Measurements from ENCODE around the gene DCP2. TPM values are rescaled to one million over a fixed set of nuclear protein-coding genes. Genes with fewer than 3 reads are reported as not detected.

DCP2 gene
- total RNA-seq, 4 donors from 2014 or later, result 15.7 to 26.7 (median 17.7) TPM

DNA sequence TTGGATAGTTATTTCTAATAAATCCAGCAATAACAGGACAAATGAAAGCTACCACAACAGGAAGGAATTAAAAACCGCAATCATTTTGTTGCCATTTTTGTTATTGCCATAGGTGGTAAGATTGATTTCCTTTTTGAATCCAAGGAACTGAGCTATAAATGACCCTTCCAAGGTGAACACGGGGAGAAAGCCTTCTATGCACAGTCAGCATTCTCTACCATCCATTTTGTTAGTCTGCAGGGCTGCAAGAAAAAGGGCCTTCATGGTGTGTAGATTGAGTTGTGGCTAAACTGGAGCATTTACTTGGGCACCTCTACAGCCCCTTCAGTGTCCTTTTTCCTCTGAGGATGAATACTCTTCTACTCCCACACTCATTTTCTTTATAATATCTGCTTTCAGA is 35.9 kb upstream of the DCP2 start:
- no peak overlapping the region for H3K4me3 ChIP-seq
- H3K36me3 ChIP-seq, result no peaks in the 10 kb centered on the region
- DNase-seq (ENCODE audit: extremely low spot score), result no peak
- 72% methylated on average over 2 of the region's 2 CpGs for WGBS
- intact Hi-C loops (cut with DNase I), result no loop called here
- no peaks in the 10 kb centered on the region for H3K27me3 ChIP-seq
- no peaks in the 10 kb centered on the region for H3K9me3 ChIP-seq
- TF ChIP-seq EP300 (IDR thresholded peaks at IDR 0.05), result no peak
- TF ChIP-seq POLR2A (IDR thresholded peaks at IDR 0.05; ENCODE audit: low read depth), result no peak
- no peak for TF ChIP-seq POLR2AphosphoS5 (IDR thresholded peaks at IDR 0.05)
- TF ChIP-seq, protein P1, sequence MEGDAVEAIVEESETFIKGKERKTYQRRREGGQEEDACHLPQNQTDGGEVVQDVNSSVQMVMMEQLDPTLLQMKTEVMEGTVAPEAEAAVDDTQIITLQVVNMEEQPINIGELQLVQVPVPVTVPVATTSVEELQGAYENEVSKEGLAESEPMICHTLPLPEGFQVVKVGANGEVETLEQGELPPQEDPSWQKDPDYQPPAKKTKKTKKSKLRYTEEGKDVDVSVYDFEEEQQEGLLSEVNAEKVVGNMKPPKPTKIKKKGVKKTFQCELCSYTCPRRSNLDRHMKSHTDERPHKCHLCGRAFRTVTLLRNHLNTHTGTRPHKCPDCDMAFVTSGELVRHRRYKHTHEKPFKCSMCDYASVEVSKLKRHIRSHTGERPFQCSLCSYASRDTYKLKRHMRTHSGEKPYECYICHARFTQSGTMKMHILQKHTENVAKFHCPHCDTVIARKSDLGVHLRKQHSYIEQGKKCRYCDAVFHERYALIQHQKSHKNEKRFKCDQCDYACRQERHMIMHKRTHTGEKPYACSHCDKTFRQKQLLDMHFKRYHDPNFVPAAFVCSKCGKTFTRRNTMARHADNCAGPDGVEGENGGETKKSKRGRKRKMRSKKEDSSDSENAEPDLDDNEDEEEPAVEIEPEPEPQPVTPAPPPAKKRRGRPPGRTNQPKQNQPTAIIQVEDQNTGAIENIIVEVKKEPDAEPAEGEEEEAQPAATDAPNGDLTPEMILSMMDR (IDR thresholded peaks at IDR 0.05), result no peak
- H3K4me1 ChIP-seq, result no peaks in the 10 kb centered on the region
- H3K27ac ChIP-seq (replicated peaks in 1 of 4), result no peak overlapping the region

DNA sequence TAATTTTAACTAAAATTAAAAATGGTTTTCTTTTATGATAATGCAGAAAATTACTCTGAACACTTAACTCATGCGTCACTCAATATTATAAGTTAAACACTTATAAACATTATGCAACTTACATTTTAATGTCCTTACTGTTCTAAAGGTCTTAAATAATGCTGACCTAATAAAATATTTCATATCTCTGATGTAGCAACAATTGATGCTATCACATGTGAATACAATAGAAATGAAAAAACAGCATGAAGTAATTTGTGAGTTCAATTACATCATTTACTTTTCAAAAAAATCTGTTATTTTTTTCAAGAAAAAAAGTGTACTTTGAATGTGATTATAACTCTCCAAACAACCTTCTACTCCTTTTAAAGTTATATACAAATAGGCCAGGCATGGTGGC is 28.1 kb upstream of the DCP2 start:
- Histone ChIP-seq H3K4me1 (no peaks in the 10 kb centered on the region), H3K27ac (replicated peaks in 1 of 4) (no peak overlapping the region), H3K9me3 (no peaks in the 10 kb centered on the region), H3K36me3 (no peaks in the 10 kb centered on the region), H3K27me3 (no peaks in the 10 kb centered on the region), H3K4me3 (no peak overlapping the region)
- no peak for DNase-seq (ENCODE audit: extremely low spot score)
- 94% methylated on average over 1 of the region's 1 CpG for WGBS
- no peak for TF ChIP-seq POLR2A (IDR thresholded peaks at IDR 0.05; ENCODE audit: low read depth)
- no peak for TF ChIP-seq POLR2AphosphoS5 (IDR thresholded peaks at IDR 0.05)
- TF ChIP-seq, protein P1 (IDR thresholded peaks at IDR 0.05), result no peak
- TF ChIP-seq EP300 (IDR thresholded peaks at IDR 0.05), result no peak
- intact Hi-C loops (cut with DNase I), result no loop called here

DNA sequence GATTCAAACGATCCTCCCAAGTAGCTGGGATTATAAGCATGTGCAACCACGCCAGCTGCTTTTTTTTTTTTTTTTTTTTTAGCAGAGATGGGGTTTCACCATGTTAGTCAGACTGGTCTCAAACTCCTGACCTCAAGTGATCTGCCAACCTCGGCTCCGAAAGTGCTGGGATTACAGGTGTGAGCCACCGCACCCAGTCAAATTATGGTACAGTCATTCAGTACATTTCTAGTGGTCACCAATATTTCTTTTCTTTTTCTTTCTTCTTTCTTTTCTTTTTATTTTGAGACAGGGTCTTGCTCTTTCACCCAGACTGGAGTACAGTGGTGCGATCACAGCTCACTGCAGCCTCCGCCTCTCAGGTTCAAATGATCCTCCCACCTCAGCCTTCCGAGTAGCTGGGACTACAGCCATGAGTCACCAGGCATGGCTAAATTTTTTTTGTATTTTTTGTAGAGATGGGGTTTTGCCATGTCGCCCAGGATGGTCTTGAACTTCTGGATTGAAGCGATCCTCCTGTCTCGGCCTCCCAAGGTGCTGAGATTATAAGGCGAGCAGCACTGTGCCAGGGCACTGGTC is 25.4 kb upstream of the DCP2 start:
- no peak overlapping the region for H3K4me3 ChIP-seq
- intact Hi-C loops (cut with DNase I), result no loop called here
- H3K4me1 ChIP-seq, result no peaks in the 10 kb centered on the region
- H3K27ac ChIP-seq (replicated peaks in 1 of 4), result no peak overlapping the region
- no peaks in the 10 kb centered on the region for H3K36me3 ChIP-seq
- no peaks in the 10 kb centered on the region for H3K9me3 ChIP-seq
- TF ChIP-seq, protein P1 (IDR thresholded peaks at IDR 0.05), result no peak
- no peak for TF ChIP-seq POLR2AphosphoS5 (IDR thresholded peaks at IDR 0.05)
- TF ChIP-seq EP300 (IDR thresholded peaks at IDR 0.05), result no peak
- TF ChIP-seq POLR2A (IDR thresholded peaks at IDR 0.05; ENCODE audit: low read depth), result no peak
- no peak for DNase-seq (ENCODE audit: extremely low spot score)
- no peaks in the 10 kb centered on the region for H3K27me3 ChIP-seq
- WGBS, result 97% methylated on average over 12 of the region's 12 CpGs

DNA sequence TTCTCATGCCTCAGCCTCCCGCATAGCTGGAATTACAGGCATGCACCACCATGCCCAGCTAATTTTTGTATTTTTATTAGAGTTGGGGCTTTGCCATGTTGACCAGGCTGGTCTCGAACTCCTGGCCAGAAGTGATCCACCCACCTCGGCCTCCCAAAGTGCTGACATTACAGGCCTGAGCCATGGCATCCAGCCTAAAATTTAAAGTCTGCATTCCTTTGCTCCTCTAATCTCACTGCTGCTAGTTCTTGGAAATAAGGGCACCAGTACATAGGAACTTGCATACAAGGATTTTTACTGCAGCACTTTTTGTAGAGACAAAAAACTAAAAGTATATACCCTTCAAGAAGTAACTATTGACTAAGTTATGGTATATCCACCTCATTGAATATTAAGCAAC is 20.0 kb upstream of the DCP2 start:
- H3K4me1 ChIP-seq, result peaks cover 14 to 27% (median 23%) of the 10 kb centered on the region in 4 donors
- H3K27me3 ChIP-seq, result no peaks in the 10 kb centered on the region
- intact Hi-C loops (cut with DNase I), result no loop called here
- no peak overlapping the region for H3K4me3 ChIP-seq
- H3K9me3 ChIP-seq, result no peaks in the 10 kb centered on the region
- H3K36me3 ChIP-seq, result no peaks in the 10 kb centered on the region
- H3K27ac ChIP-seq (replicated peaks in 1 of 4), result no peak overlapping the region
- no peak for TF ChIP-seq POLR2A (IDR thresholded peaks at IDR 0.05; ENCODE audit: low read depth)
- no peak for TF ChIP-seq POLR2AphosphoS5 (IDR thresholded peaks at IDR 0.05)
- TF ChIP-seq, protein P1 (IDR thresholded peaks at IDR 0.05), result no peak
- no peak for TF ChIP-seq EP300 (IDR thresholded peaks at IDR 0.05)
- WGBS, result 83% methylated on average over 3 of the region's 3 CpGs
- DNase-seq (ENCODE audit: extremely low spot score), result no peak
